HT-29 (cell line): ENCODE data around the gene NHLRC4. TPM values are rescaled to one million over a fixed set of nuclear protein-coding genes. Genes with fewer than 3 reads are reported as not detected.

Source experiments
- DNase-seq: peaks from one replicate; pipeline ENCODE4 v3.0.0-alpha.2; 2015; ENCODE audit warnings: low spot score
- total RNA-seq: library from RNA; depleted of rRNA; stranded (reverse); fragments of >200 nt; shearing (Covaris generic); gene quantifications from 2 replicates; pipeline ENCODE4 v1.2.3, GENCODE V29; 2014; rRNA removed

Gene NHLRC4
- 0.05 and 0.13 TPM in 2 replicates for total RNA-seq

- peak; percentile 25 for DNase-seq
Observed at GRCh38 chr16:566475-567372, at the start of gene NHLRC4. Gene NHLRC4 (plus strand): TSS chr16:567005. CDS start chr16:568048, 1,043 bp downstream.

- no peak for DNase-seq
Observed at GRCh38 chr16:518858-519257, 47.9 kb upstream of the NHLRC4 start.

DNA sequence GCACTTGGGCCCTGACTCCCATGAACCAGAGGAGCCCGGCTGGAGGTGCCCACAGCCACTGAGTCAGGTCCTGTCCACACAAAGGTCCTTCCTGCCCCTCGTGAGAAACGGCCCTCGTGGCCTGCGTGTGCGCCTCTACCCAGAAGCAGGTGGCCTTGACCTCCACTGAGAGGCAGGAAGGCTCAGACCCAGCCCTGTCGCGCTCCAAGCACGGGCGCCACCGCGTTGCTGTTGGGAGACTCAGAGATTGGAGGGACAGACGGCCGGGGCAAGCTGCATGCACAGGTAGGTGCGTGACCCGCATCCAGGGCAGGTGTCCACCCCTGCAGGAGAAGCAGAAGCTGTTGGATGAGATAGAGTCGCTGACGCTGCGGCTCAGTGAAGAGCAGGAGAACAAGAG lies 47.4 kb upstream of the NHLRC4 start:
- DNase-seq = no peak

- no peak for DNase-seq
Observed at GRCh38 chr16:519841-520687, 46.7 kb upstream of the NHLRC4 start.

DNA sequence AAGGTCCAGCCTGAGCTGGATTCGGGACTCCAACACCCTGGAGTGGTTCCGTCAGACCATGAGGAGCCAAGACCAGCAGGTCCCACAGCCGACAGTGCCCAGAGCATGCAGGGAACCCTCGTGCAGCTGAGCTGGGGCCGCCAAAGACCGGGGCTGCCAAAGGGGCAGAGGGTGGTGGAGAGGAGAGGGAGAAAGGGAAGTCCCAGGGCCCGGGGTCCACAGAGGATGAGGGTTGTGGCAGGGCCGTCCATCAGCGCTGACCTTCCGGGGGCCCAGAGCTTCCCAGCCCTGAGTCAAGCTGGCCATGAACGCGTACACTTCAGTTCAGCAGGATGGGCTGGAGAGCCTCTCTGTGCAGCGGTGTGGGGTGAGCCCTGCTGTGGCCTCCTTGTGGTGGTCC lies 46.0 kb upstream of the NHLRC4 start:
- DNase-seq = no peak

DNA sequence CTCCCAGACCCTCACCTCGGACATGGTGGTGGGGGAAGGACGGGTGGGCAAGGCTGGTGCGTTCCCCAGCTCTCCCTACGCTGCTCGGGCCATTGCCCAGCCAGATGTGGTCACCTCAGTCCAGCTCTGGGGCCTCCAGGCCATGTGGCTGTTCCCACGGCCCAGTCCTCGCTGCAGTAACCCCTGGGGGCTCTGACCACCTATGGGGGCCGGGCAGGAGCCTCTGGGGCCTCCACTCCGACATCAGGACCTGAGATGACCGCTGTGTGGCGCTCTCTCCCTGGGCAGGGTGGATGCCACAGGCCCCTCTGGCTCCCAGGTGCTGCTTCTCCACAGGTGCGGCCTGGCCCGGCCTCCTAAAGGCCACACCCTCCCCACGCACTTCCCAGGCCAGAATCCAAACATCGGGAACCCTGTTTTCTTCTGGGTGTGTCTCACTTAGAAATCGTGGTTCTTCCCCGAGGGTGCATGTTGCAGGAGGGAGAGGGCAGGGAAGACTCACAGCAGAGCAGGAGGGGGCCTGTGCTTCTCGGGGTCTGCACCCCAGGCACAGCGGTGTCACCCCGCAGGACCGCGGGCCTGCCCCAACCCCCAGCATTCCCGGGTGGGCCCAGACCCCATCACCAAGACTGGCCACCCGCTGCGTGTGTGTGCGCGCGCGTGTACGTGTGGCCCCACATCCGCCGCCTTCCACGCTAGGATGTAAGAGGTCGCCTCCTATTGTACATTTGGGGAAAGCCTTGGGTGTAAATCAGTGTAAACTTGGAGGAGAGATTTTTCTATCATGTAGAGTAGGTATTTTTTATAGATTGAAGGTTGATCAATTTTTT lies 45.2 kb upstream of the NHLRC4 start:
- peak; percentile 64 for DNase-seq

- no peak for DNase-seq
Observed at GRCh38 chr16:522320-523096, 44.3 kb upstream of the NHLRC4 start.

GRCh38 chr16:523097-523741 lies 43.6 kb upstream of the NHLRC4 start:
- DNase-seq = no peak

GRCh38 chr16:524274-525040 lies 42.3 kb upstream of the NHLRC4 start:
- no peak for DNase-seq

- DNase-seq = no peak
Observed at GRCh38 chr16:525123-525519, 41.7 kb upstream of the NHLRC4 start.

- DNase-seq = peak; percentile 15
Observed at GRCh38 chr16:525520-526180, 41.2 kb upstream of the NHLRC4 start.

GRCh38 chr16:526181-527014 lies 40.4 kb upstream of the NHLRC4 start:
- DNase-seq = peak; percentile 50

DNA sequence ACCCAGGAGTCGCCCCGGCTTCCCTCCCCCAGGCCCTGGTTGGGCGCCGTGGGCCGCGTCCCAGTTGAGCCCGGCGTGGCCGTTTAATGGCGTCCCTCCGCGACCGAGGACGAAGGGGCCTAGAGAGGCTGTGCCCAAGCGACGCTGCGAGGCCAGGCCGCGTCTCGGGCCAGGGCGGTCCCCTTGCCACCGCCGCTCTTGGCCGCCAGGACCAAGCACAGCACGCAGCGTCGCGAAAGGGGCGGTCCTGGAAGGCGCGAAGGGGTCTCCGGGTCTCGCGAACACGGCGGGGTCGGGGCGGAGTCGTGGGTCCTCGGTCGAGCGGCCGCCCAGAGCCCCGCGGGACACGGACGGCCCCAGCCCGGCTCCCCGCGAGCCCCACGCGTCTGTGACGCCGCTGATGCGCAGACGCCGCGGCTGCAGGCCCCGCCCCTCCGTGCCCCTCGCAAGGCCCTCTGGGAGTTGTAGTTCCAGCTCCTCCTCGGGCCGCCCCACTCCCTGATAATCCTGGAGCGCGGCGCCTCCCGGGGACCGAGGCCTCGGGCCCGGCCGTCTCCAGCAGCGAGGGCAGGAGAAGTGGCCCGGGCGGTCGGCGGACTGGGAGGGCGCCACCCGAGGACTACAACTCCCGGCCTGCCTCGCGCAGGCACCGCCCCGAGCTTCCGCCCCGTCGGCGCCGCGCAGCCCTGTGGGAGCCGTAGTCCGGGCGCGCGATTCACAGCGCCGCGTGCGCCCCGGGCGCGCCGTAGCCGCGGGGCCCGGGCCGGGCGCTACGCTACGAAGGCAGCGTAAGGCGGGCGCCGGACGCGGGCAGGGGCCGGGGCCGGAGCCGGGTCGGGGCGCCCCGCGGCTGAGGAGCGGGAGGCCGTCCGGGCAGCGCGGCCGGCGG lies 39.5 kb upstream of the NHLRC4 start, which contains the start of gene CAPN15:
Gene CAPN15 (plus strand): TSS at position 698 of the 889 bp plus-strand sequence. CDS start 19,127 bp downstream, outside the sequence.
- peak; percentile 86 for DNase-seq

DNA sequence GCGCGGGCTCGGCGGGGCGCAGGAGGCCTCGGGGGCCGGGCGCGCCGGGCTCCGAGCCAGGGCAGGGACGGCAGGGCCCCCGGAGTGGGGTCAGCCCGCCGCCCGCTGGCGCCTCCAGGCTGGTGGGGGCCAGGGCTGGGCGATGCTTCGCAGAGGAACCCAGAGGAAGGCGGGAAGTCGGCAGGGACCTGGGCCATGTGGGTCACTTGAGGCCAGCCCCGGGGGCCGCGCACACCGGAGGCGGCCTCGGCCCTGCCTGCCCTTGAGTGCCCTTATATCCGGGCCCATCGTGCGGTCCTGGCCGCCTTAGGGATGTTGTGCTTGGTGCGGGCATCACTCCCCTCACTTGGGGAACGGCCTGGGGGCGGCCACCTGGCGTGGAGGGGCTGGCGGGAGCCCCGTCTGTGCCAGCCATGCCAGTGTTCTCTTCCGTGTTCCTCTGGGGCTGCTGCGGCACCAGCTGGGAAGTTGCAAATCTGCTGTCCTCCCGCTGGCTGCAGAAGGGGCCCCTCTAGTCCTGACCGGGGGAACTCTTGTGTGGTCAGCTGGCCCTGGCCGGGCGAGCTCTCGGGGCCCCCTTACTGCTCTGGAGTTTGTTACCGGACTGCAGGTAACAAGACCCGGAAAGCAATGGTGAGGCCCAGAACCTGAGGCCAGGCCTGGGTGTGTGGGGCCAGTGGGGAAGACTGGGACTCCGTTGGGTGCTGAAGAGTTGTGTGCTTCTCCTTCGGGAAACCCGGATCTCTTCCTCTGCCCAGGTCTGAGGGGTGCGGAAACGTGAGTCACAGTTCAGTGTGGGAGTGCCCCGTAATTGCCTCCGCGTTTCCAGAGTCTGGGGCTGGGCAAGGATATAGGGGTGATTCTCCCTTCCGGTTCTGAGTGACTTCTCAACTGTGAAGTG lies 38.4 kb upstream of the NHLRC4 start:
- DNase-seq = peak; percentile 71

DNA sequence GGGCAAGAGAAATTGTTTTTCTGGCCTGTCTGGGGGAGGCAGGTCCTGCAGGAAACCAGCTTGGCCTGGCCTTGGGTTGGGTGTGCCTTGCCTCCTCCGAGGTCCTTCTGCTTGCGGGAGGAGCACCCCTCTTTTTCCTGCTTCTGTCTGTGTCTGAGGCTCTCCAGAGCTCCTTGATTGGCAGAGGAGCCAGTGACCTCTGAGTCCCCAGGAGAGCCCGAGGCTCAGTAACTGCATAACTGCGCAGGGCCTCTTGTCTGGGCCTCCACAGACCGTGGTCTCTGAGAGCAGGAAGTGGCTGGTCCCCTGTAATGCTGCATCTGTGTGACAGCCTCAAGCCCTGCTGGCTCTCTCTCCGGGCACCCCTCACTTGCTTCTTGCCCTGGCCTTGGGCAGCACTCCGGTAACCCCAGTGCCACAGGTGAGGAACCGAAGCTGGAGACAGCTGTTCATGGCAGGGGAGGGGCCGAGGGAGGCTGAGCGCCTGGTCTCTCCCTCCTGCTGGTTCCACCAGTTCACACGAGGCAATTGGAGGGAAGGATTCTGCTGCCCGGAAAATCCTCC lies 37.7 kb upstream of the NHLRC4 start:
- DNase-seq = no peak
